ENCODE data around the gene ABCA7.

Gene ABCA7

DNA sequence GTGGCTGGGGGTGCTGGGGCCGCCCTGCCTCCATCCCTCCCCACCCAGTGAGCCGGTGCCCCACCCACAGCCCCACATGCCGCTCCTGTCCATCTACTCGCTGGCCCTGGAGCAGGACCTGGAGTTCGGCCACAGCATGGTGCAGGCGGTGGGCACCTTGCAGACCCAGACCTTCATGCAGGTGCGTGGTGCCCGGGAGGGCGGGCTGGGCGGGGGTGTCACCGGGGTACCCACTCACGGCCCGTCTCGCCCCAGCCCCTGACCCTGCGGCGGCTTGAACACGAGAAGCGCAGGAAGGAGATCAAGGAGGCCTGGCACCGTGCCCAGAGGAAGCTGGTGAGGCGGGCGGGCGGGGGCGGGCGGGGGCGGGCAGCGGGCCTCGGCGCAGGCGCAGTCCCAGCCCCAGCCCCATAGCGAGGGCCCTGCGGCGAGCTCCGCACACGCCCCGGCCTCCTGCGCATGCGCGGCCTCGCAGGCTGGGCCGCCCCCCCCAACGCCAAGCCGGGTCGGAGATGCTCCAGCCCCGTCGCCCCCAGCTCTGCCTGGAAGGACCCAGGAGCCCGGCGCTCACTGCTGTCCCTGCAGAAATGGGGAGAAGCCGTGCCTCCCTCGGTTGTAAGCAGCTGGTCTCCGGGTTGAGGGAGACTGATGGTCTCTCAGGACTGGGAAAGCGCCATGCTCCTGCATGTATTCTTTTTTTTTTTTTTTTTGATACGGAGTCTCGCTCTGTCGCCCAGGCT lies 34.8 kb downstream of the ABCA7 start:
- no peak for DNase-seq

DNA sequence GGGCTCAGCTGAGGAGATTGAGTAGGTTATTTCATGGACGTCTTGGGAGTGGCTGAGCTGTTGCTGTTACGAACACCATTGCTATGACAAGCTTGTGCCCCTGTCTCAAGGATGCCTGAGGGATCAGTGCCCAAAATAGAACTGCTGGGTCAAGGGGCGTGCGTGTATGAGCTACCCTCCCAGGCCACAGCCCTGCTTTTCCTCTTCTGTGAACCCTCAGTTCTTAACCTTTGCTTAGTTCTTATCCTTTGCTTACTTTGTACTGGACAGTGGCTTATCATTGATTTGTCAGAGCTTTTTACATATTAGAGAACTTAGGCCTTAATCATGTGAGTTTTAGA lies 36.1 kb downstream of the ABCA7 start:
- no peak for DNase-seq

DNA sequence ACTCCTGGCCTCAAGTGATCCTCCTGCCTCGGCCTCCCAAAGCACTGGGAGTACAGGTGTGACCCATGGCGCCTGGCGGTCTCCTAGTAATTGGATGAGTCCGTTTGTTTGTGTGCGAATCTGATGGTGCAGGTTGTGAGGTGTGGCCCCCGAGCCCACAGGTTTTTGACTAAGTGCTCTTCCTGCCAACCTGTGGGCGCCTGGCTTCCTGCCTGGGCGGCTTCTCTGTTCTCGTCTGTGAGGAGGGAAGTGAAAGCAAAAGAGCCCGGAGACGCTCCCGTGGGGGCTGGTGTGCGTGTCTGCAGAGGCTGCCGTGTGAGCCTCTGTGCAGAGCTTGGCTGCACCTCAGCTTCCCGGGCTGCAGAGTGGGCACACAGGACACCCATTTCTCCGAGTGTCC lies 37.0 kb downstream of the ABCA7 start:
- DNase-seq: no peak

DNA sequence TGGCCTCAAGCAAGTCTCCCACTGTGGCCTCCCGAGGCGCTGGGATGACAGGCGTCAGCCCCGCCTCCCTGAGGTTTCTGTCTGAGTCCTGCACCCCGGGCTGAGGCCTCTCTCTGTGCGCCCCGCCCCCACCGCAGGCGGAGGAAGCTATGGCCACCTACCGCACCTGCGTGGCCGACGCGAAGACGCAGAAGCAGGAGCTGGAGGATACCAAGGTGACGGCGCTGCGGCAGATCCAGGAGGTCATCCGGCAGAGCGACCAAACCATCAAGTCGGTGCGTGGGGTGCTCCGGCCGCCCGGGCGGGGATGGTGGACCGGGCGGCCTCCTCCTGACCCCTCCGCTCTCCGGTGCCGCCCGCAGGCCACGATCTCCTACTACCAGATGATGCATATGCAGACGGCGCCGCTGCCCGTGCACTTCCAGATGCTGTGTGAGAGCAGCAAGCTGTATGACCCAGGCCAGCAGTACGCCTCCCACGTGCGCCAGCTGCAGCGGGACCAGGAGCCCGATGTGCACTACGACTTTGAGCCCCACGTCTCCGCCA lies 39.7 kb downstream of the ABCA7 start:
- no peak for DNase-seq

DNA sequence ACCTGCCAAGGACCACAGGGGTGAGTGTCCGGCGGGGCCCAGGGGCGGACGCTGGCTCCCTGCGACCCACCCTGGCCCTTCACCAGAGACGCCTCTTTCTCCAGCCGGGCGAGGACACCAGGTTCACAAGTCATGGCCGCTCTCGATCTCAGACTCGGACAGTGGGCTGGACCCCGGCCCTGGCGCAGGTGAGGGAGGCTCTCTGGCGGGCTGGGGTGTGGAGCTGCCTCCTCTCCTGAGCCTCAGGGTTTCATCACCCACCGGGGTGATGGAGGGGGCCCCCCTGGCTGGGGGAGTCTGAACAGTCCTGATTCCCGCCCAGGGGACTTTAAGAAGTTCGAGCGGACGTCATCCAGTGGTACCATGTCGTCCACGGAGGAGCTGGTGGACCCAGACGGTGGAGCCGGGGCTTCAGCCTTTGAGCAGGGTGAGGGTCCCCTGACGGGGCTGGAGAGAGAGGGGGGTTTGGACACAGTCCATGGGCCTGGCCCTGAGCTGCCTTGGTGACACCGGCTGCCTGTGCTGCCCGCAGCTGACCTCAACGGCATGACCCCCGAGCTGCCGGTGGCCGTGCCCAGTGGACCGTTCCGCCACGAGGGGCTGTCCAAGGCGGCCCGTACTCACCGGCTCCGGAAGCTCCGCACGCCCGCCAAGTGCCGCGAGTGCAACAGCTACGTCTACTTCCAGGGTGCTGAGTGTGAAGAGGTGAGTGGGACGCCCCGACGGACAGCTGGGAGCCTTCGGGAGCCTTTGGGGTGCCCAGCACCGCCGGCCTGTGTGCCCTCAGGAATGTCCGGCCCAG lies 40.7 kb downstream of the ABCA7 start:
- DNase-seq: no peak

DNA sequence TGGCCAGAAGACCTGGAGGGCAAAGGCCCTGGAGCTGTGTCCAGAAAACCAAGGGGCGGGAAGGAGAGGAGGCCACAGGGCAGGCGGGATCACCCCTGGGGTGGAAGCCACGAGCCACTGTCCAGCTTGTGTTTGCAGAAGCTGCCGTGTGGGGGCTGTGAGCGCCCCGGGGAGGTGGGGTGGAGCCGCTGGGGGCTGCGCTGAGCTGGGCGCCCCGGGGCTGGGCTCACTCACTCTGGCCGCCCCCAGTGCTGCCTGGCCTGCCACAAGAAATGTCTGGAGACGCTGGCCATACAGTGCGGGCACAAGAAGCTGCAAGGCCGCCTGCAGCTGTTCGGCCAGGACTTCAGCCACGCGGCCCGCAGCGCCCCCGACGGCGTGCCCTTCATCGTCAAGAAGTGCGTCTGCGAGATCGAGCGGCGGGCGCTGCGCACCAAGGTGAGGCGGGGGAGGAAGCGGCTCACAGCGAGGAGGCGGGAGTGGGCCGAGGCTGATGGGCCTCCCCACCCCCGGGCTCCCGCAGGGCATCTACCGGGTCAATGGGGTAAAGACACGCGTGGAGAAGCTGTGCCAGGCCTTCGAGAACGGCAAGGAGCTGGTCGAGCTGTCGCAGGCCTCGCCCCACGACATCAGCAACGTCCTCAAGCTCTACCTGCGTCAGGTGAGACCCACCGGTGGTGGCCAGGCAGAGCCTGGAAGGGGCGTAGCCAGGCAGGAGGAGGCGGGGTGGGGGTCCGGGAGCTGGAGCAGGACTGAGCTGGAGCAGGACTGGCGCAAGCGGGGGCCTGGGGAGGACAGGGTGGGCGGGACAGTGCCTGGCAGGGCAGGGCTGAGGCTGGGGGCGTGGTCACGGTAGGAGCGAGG lies 41.6 kb downstream of the ABCA7 start:
- no peak for DNase-seq

DNA sequence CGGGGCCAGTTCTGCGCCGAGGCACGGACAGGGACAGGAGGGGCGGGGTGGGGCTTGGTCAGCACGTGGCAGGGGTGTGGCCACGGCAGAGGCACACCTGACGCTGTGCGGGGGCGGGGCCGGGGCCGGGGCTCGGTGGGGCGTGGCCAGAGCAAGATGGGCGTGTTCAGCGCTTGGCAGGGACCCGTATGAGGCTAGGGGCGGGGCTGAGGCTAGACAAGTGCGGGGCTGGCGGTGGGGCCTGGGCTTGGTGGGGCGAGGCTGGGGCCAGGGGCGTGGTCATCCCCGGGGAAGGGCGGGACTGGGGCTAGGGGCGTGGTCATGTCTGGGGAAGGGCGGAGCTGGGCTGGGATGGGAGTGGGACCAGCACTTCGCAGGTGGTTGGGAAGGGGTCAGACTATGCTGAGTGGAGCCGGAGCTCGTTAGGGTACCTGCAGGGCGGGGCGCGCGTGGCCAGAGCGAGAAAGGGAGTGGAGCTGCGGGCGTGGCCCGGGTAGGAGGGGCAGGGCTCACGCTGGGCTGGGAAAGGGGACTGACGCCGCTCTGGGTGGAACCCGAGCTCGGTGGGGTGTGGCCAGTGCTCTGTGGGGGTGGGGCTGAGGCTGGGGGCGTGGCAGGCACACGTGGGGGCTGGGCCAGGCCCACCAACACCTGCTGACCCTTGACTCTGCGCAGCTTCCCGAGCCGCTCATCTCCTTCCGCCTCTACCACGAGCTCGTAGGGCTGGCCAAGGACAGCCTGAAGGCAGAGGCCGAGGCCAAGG lies 42.4 kb downstream of the ABCA7 start:
- no peak for DNase-seq

DNA sequence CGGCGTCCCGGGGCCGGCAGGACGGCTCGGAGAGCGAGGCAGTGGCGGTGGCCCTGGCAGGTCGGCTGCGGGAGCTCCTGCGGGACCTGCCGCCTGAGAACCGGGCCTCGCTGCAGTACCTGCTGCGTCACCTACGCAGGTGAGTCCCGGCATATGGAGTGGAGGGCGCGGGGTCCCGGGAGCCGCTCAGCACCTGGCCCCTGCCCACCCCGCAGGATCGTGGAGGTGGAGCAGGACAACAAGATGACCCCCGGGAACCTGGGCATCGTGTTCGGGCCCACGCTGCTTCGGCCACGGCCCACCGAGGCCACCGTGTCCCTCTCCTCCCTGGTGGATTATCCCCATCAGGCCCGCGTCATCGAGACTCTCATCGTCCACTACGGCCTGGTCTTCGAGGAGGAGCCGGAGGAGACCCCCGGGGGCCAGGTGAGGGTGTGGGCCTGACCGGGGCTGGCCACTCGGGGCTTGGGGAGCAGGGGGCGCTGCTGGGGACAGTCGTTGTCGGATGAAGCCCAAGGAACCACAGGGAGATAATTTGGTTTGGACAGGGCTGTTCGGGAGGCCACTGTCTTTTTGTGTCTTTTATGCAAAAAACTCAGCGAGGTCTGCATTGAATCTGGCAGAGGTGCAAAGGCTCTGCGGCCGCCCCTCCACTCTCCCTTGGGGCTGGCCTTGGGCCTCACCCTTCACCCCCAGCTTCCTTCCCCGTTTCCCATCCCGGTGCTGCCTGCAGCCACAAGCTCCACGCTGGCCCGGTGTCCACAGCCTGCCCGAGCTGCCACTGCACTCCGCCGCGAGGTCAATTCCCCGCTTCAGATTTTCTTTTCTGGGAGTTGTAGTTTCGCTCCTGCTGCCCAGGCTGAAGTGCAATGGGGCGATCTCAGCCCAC lies 43.3 kb downstream of the ABCA7 start:
- no peak for DNase-seq

DNA sequence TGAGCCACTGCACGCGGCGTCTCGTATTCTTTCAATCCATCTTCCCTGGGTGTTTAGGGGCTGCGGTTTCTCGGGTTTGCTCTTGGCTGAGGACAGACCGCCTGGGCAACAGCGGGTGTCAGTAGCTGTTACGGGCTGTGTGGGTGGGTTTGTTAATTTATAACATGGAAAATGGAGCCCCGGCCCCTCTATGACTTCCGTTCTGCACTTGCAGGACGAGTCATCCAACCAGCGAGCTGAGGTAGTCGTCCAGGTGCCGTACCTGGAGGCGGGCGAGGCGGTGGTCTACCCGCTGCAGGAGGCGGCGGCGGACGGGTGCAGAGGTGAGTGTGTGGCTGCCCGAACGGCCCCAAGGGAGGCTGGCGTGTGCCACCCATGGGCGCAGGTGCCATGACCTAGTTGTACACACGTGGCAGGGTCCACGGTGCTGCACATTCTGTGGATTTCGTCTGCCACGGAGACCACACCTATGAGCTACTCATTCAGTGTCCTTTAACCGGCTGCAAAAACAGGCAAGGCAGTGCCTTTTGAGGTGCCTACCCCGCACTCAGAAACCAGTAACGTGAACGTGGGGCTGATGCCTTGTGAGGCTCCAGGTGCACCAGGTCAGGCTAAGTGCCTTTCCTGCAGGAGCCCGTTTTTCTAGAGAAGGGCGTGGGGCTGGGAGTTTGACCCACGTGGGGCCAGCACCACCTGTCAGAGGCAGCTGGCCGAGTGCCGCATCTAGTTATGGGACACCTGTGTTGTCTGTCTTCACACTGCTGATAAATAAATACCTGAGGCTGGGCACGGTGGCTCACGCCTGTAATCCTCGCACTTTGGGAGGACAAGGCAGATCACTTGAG lies 44.3 kb downstream of the ABCA7 start:
- DNase-seq: no peak

DNA sequence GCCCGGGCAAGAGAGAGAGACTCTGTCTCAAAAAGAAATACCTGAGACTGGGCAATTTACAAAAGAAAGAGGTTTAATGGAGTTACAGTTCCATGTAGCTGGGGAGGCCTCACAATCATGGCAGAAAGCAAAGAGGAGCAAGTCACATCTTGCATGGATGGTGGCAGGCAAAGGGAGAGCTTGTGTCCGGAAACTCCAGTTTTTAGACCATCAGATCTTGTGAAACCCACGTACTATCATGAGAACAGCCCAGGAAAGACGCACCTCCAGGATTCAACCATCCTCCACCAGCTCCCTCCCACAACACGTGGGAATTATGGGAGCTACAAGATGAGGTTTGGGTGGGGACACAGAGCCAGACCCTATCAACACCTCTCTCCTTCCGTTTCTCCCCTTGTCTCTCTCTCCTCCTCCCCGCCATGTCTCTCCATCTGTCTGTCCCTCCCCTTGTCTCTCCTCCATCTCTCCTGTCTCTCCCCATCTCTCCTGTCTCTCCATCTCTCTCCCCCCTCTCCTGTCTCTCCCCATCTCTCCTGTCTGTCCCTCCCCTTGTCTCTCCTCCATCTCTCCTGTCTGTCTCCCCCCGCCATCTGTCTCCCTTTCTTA lies 45.2 kb downstream of the ABCA7 start:
- DNase-seq: no peak

DNA sequence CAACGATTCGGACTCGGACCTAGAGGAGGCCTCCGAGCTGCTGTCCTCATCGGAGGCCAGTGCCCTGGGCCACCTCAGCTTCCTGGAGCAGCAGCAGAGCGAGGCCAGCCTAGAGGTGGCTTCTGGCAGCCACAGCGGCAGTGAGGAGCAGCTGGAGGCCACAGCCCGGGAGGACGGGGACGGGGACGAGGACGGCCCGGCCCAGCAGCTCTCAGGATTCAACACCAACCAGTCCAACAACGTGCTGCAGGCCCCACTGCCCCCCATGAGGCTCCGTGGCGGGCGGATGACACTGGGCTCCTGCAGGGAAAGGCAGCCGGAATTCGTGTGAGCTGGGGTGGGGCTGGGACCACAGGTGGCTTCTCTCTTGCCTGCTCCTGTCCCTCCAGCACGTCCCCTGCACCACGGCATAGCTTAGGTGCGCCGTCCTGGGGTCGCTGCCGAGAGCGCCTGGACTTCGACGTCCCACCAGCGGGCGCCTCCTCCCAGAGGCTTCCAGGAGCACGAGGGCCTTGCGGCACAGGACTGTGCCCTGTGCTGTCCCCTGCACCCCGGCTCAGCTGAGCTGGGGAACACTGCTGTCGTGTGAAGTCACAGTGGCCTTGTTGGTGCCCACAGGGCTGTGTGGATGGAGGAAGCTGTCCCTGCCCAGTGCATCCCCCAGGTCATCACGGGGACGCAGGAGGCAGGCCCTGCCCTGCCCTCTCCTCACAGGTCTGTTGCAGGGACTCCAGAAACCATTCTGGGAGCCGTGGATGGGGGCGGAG lies 46.0 kb downstream of the ABCA7 start:
- DNase-seq: no peak

DNA sequence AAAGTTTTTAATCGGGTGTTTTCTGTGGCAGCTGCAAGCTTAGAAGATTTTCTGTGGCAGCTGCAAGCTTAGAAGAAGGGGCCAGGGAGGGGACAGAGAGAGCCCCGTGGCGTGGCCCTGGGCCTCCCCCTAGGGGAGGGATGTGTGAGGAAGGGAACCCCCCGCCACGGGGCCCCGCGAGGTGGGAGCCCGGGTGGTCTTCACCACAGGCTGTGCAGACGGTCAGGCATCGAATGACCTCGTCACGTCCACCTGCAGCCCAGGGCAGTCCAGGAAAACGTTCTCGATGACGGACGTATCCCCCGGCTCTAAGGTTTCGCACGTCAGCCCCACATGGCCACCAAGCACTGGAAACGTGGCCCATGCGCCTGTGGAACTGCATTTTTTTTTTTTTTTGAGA lies 46.7 kb downstream of the ABCA7 start:
- DNase-seq: no peak

DNA sequence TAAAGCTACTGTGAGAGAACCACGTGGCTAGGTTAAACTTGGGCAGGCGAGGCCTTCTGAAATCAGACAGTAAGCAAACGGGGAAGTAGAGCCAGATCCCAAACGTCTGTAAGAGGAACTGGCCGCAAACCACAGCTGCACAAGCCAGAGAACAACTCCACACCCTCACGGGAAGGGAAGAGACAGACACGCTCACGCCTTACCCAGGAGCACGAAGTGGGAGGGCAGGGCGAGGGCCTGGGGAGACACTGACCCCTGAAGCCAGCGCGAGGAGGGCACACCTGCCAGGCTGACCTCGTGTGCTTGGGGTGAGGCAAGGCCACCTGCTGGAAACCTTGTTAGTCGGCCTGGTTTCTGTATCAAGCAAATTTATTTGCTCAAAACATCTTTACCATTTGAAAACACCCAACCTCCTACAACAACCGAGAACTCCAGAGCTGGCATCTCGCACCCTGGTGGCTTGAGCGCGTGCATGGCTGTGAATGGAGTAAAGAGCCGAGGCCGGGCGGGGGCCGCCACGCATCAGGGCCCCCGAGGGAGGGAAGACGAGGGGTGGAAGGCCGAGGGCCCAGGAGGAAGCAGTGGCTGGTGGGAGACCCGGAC lies 48.0 kb downstream of the ABCA7 start:
- DNase-seq: no peak

DNA sequence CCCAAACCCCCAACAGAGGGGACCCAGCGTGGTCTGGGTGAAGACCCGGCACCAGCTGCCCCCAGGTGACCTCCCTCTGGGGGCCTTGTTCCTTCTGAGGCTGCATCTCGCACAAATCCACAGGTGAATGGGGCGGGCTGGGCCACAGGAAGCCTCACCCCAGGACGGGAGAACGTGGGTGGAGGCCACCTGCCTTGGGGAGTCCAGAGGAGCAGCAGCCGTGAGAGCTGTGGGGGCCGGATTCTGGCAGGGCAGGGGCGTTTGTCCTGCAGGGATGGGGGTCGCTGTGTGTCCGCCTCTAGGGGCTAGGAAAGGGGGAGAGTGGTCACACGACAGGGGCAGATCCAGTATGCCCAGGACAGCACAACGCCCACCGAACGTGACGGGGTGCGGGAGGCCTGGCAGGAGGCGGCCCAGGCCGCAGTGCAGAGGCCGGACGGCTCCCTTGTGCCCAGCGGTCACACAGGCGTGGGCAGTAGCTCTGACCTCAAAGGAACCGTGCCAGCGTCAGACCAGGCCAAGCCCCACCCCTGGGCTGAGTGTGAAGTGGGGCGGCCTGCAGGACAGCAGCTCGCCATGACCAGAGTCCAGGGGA lies 48.6 kb downstream of the ABCA7 start:
- no peak for DNase-seq

DNA sequence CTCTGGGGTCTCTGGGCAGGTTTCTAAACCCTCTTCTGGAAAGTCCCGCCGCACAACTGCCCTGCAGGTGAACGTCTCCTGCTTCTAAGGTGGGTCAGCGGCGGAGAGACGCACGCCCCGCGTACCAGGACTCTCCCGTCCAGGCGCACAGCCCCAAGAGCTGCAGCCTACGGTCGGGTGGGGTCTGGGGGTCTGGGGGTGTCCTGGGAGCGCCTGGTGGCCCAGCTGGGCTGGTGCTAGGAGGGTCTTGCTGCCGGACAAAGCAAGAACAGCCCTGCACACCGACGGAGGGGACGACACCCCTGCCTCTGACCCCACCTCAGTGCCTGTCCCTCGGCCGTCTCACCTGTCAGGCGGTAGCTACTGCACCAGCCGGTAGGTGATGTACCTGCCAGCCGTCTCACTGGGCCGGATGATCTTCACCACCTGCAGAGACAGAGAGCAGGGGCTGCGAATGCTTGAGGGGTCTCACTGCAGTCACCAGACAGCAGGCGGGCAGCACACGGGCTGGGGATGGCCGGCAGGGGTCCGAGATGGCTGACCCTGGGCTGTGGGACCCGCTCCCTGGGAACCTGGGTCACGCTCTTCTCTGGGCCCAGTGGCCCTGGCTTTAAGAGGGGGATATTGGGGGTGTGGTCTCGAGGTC lies 49.3 kb downstream of the ABCA7 start:
- DNase-seq: no peak

DNA sequence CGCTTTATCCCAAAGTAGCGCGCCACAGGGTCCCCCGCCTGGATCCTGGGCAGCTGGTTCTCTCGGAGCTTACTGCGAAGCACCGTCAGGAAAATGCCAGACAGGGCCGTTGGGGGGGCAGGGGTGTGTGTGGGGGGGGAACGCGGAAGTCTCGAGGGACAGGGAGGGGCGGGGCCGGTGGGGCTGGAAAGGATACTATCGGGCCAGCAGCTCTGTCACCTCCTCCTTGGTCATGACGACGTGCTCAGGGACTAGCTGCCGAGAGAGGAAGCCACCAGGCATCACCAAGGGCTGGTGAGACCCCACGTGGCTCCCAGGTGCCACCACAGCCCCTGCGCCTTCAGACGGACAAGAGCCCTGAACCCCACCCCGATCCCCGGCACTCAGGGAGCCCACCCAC lies 50.0 kb downstream of the ABCA7 start:
- no peak for DNase-seq

DNA sequence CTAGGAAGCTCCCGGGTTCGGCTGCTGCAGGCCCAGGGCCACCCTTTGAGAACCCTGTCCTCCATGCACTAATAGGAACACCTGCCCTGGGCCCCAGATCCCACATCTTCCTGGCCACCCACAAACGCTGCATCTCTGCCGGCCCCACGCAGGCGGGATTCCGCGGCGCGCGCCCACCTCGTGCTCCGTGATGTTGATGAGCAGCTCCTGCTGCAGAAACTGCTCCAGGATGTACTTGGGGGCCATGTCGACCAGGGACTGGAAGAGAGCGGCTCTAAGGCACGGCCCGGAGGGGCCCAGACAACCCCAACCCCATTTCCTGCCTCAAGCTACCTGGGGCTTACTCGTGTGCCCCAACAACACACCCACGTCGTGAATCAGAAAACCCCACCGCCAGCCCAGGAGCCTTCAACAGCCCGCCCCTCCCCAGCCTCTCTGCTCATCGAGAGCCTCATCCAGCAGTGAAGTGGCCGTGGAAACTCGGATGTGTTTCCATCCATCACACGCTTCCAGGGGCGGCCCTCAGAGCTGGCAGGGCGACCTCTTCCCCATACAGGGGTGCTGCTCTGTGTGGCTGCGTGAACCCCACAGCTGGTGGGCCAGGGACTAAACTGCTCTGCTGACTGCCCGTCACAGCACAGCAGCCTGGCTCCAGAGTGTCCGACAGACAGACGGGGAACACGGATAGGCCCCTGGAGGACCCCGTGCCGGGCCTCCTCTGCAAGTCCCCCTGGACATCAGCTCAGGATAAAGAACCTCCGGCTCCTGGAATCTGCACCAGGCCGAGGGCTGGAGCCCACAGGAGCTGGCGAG lies 51.0 kb downstream of the ABCA7 start:
- no peak for DNase-seq
